ENCODE data around the gene TRPM2. TPM values are rescaled to one million over a fixed set of nuclear protein-coding genes. Genes with fewer than 3 reads are reported as not detected.

Gene TRPM2
- total RNA-seq, 1 donor from 2014 or later, result under 0.01 TPM

DNA sequence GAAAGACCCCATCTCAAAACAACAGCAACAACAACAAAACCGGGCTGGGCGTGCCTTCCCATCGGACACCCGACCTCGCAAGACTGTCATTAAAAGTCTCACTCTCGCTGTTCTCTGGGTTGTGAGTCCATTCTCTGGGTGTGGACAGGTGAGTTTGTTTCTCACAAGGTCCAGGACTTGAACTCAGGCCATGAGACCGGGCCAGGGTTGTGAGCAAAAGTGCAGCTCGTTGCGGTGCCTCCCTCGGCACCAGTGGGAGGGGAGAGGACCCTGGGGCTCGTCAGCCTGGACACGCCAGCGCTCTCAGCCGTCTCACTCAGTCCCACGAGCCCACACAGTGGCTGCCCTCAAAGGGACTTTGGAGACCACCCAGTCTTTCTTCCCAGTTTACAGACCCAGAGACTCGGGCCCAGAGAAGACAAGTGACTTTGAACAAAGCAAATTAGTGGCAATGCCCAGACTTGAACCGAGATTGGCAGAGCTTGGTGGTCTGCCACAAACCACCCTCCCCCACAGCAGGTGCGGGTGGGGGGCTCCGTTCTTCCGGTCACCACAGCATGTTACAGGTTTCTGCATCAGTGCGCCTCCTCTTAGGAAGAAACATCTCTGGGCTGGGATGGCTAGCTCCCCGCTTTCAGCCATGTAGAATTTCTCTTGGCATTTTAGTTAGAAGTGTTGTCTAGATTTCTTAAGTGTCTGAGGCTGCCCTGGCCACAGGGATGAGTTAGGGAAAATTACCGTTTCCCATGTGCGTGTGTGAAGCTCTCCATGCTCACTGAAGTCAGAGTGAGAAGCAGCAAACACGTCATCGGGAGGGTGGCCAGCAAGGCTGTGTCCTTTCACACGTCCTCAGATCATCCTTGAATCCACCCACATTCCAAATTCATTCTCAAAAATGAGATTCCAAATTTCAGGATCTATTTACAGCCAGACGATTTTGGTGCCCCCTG lies 130.1 kb downstream of the TRPM2 start:
- Histone ChIP-seq H3K4me3 (ENCODE audit: low read depth, low read length) (no peak overlapping the region), H3K27me3 (ENCODE audit: control insufficient read depth, insufficient read depth, low read length) (no peaks in the 10 kb centered on the region), H3K36me3 (ENCODE audit: control insufficient read depth, insufficient read depth, low read length) (no peaks in the 10 kb centered on the region)
- no peak for TF ChIP-seq CTCF (IDR thresholded peaks at IDR 0.05; ENCODE audit: insufficient read depth, low read length, severe bottlenecking)
- no peak for FAIRE-seq
- no peak for DNase-seq (ENCODE audit: low read depth)

DNA sequence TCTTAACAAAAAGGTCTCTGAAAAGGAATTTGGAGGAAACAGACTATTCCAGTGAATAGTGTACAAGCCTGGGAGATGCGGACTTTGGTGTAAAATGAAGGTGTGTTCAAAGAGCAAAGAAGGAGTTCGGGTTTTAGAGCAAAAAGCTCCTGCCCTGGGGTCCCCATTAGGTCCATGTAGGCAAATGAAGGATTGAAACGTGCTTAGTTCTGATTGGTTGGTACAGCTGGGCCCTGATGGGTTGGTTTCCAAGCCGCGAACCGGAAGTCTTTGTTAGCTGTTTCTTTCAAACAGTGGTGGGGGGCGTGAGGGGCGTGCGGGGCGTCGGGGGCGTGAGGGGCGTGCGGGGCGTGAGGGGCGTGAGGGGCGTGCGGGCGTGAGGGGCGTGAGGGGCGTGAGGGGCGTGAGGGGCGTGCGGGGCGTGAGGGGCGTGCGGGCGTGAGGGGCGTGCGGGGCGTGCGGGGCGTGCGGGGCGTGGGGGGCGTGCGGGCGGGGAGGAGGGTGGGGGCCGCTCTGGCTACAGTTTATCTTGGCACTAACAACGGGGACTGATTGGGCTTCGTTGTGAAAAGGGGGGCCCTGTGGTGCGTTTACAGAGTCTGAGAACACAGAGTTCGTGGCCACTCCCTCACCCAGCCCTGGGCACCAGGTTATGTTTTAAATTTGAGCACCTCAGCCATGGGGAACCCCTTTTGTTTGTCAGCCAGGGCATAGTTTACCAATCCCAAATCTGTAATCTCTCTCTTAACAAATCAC lies 131.3 kb downstream of the TRPM2 start:
- TF ChIP-seq CTCF (IDR thresholded peaks at IDR 0.05; ENCODE audit: insufficient read depth, low read length, severe bottlenecking), result no peak
- no peak for FAIRE-seq
- Histone ChIP-seq H3K27me3 (ENCODE audit: control insufficient read depth, insufficient read depth, low read length) (no peaks in the 10 kb centered on the region), H3K36me3 (ENCODE audit: control insufficient read depth, insufficient read depth, low read length) (no peaks in the 10 kb centered on the region), H3K4me3 (ENCODE audit: low read depth, low read length) (no peak overlapping the region)
- DNase-seq (ENCODE audit: low read depth), result no peak

GRCh38 chr21:44485254-44485793 lies 131.9 kb downstream of the TRPM2 start:
- no peak overlapping the region for H3K4me3 ChIP-seq (ENCODE audit: low read depth, low read length)
- no peaks in the 10 kb centered on the region for H3K36me3 ChIP-seq (ENCODE audit: control insufficient read depth, insufficient read depth, low read length)
- FAIRE-seq (no peak), DNase-seq (ENCODE audit: low read depth) (no peak)
- TF ChIP-seq CTCF (IDR thresholded peaks at IDR 0.05; ENCODE audit: insufficient read depth, low read length, severe bottlenecking), result no peak
- H3K27me3 ChIP-seq (ENCODE audit: control insufficient read depth, insufficient read depth, low read length), result no peaks in the 10 kb centered on the region

DNA sequence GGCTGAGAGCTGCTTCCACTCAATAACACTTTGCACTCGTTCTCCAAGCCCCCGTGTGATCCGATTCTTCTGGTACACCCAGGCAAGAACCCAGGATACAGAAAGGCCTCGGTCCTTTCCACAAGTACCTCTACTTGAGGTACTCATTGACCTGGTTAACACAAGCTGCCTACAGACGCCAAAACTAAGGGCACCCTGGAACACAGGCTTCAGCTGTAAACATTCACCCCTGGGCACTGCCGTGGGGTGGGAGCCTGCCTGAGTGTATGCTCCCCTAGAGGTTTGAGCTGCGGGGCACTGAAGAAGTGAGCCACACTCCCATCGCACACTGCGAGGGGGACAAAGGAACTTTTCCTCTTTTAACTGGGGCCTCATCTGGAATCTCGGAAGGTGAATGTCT lies 132.4 kb downstream of the TRPM2 start:
- Histone ChIP-seq H3K27me3 (ENCODE audit: control insufficient read depth, insufficient read depth, low read length) (no peaks in the 10 kb centered on the region), H3K4me3 (ENCODE audit: low read depth, low read length) (no peak overlapping the region), H3K36me3 (ENCODE audit: control insufficient read depth, insufficient read depth, low read length) (no peaks in the 10 kb centered on the region)
- DNase-seq (ENCODE audit: low read depth) (no peak), FAIRE-seq (peak; percentile 66)
- no peak for TF ChIP-seq CTCF (IDR thresholded peaks at IDR 0.05; ENCODE audit: insufficient read depth, low read length, severe bottlenecking)

DNA sequence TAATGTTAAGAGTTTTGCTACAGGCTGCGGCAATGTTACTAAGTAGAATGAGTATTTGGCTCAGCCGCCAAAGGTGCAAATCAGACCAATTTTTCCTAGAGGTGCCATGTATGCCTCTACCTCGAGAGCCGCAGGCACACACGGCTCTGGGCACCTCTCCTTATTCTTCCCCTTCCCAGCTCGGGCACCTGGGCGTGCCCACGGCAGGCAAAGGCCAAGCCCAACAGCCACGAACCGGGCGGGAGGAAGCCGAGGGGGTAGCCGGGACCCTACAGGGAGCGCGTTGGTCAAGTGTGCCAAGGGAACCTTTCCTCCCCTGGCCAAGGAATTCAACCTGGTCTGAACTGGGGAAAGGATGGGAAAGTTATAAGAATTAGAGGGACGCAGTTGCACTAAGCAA lies 132.9 kb downstream of the TRPM2 start:
- FAIRE-seq, result no peak
- TF ChIP-seq CTCF (IDR thresholded peaks at IDR 0.05; ENCODE audit: insufficient read depth, low read length, severe bottlenecking), result no peak
- Histone ChIP-seq H3K27me3 (ENCODE audit: control insufficient read depth, insufficient read depth, low read length) (no peaks in the 10 kb centered on the region), H3K4me3 (ENCODE audit: low read depth, low read length) (no peak overlapping the region), H3K36me3 (ENCODE audit: control insufficient read depth, insufficient read depth, low read length) (no peaks in the 10 kb centered on the region)
- no peak for DNase-seq (ENCODE audit: low read depth)

All from bronchial epithelial cell (primary cell).